ENCODE results near the gene EPHA7. TPM values are rescaled to one million over a fixed set of nuclear protein-coding genes. Genes with fewer than 3 reads are reported as not detected.

Gene EPHA7
- total RNA-seq, 2 experiments from 2014 or later: not detected

- ATAC-seq (no peak), DNase-seq (no peak)
- Mint-ChIP-seq H3K9me3 (peaks cover 3% of the 10 kb centered on the region), H3K27ac (no peak overlapping the region), H3K36me3 (ENCODE audit: low read depth) (no peaks in the 10 kb centered on the region), H3K4me3 (no peak overlapping the region), H3K4me1 (ENCODE audit: low read depth) (no peaks in the 10 kb centered on the region), H3K27me3 (no peaks in the 10 kb centered on the region)
- intact Hi-C loops (cut with micrococcal nuclease): no loop called here
- ChIA-PET POLR2A (no interaction called here), CTCF (no interaction called here)
- TF ChIP-seq, protein P1, sequence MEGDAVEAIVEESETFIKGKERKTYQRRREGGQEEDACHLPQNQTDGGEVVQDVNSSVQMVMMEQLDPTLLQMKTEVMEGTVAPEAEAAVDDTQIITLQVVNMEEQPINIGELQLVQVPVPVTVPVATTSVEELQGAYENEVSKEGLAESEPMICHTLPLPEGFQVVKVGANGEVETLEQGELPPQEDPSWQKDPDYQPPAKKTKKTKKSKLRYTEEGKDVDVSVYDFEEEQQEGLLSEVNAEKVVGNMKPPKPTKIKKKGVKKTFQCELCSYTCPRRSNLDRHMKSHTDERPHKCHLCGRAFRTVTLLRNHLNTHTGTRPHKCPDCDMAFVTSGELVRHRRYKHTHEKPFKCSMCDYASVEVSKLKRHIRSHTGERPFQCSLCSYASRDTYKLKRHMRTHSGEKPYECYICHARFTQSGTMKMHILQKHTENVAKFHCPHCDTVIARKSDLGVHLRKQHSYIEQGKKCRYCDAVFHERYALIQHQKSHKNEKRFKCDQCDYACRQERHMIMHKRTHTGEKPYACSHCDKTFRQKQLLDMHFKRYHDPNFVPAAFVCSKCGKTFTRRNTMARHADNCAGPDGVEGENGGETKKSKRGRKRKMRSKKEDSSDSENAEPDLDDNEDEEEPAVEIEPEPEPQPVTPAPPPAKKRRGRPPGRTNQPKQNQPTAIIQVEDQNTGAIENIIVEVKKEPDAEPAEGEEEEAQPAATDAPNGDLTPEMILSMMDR (IDR thresholded peaks at IDR 0.05): no peak
Measured at GRCh38 chr6:93322651-93323050, 96.7 kb downstream of the EPHA7 start.

GRCh38 chr6:93319304-93319703, 100.1 kb downstream of the EPHA7 start:
- ChIA-PET POLR2A (no interaction called here), CTCF (no interaction called here)
- Mint-ChIP-seq H3K27me3 (no peaks in the 10 kb centered on the region), H3K27ac (no peak overlapping the region), H3K9me3 (no peaks in the 10 kb centered on the region), H3K36me3 (ENCODE audit: low read depth) (no peaks in the 10 kb centered on the region), H3K4me1 (ENCODE audit: low read depth) (no peaks in the 10 kb centered on the region), H3K4me3 (no peak overlapping the region)
- TF ChIP-seq, protein P1 (IDR thresholded peaks at IDR 0.05): no peak
- intact Hi-C loops (cut with micrococcal nuclease): no loop called here
- DNase-seq: no peak
- no peak for ATAC-seq

GRCh38 chr6:93318121-93318520, 101.2 kb downstream of the EPHA7 start:
- ATAC-seq (no peak), DNase-seq (no peak)
- intact Hi-C loops (cut with micrococcal nuclease): no loop called here
- Mint-ChIP-seq H3K9me3 (no peaks in the 10 kb centered on the region), H3K27me3 (no peaks in the 10 kb centered on the region), H3K27ac (no peak overlapping the region), H3K4me3 (no peak overlapping the region), H3K36me3 (ENCODE audit: low read depth) (no peaks in the 10 kb centered on the region), H3K4me1 (ENCODE audit: low read depth) (no peaks in the 10 kb centered on the region)
- ChIA-PET POLR2A (no interaction called here), CTCF (no interaction called here)
- TF ChIP-seq, protein P1 (IDR thresholded peaks at IDR 0.05): no peak

DNA sequence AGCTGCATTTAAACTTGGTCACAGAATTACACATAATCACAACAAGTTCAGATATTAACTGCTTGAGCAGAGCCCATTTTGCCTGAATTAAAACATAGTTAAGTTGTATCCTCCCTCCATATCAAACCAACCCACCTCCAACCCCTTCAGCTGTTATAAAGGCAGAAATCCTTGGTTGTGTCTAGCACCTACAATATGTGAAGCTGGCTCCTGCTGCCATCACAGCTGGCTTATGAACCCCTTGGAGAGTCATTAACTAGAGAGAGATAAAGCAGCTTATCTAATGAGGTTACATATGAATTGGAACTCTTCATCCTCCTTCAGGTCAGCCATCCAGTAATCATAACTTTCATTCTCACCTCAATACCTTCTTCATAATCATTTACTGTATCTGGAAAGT, 101.8 kb downstream of the EPHA7 start:
- intact Hi-C loops (cut with micrococcal nuclease): no loop called here
- no peaks in the 10 kb centered on the region for H3K27me3 Mint-ChIP-seq
- no peak for ATAC-seq
- no peak overlapping the region for H3K27ac Mint-ChIP-seq
- no peak for DNase-seq
- no peaks in the 10 kb centered on the region for H3K9me3 Mint-ChIP-seq
- H3K4me3 Mint-ChIP-seq: no peak overlapping the region
- CTCF ChIA-PET: no interaction called here
- TF ChIP-seq, protein P1 (IDR thresholded peaks at IDR 0.05): no peak
- no peaks in the 10 kb centered on the region for H3K36me3 Mint-ChIP-seq (ENCODE audit: low read depth)
- POLR2A ChIA-PET: no interaction called here
- H3K4me1 Mint-ChIP-seq (ENCODE audit: low read depth): no peaks in the 10 kb centered on the region

DNA sequence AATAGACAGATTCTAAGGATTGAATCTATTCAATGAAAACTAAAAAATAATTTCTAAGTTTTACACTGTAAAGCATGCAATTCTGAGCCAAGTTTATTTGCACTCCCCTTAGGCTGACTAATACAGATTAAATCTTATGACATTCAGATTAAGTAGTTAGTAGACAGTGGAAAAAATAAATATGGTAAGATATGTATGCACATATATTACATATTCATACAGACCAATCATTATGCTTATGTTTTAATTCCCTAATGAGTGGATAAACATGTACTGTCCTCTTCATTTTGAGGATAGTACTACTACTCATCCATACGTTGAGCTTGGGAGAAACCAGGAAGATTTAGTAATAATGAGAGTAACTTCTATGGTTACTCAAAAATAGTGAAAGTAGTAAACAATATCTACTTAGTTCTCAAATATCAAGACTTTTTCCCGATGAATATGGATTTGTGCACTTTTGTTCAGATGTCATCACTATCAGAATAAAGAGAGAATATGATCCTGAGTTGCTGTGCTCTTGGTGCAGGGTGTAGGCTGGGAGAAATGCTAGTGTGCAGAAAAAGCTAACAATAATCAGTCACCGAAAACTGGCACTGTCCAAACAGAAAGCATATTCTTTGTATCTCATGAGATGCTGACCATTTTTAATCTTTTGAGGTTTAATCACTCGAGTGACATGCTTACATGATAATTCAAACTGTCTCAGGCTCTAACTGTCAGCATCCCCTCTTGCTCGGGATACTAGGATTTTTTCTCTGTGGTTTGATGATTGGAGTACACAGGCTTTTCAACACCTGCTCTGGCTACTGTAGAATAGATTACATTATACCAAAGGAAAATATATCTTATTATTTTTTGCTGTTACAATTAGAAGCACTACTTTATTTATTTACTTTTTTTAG, 111.6 kb downstream of the EPHA7 start:
- ChIA-PET POLR2A (no interaction called here), CTCF (no interaction called here)
- intact Hi-C loops (cut with micrococcal nuclease): no loop called here
- Mint-ChIP-seq H3K36me3 (ENCODE audit: low read depth) (no peaks in the 10 kb centered on the region), H3K27me3 (no peaks in the 10 kb centered on the region), H3K9me3 (peaks cover 5% of the 10 kb centered on the region), H3K27ac (no peak overlapping the region), H3K4me1 (ENCODE audit: low read depth) (no peaks in the 10 kb centered on the region), H3K4me3 (no peak overlapping the region)
- TF ChIP-seq, protein P1 (IDR thresholded peaks at IDR 0.05): no peak
- ATAC-seq: no peak
- no peak for DNase-seq
